ENCODE data around the gene TECPR1.

DNA sequence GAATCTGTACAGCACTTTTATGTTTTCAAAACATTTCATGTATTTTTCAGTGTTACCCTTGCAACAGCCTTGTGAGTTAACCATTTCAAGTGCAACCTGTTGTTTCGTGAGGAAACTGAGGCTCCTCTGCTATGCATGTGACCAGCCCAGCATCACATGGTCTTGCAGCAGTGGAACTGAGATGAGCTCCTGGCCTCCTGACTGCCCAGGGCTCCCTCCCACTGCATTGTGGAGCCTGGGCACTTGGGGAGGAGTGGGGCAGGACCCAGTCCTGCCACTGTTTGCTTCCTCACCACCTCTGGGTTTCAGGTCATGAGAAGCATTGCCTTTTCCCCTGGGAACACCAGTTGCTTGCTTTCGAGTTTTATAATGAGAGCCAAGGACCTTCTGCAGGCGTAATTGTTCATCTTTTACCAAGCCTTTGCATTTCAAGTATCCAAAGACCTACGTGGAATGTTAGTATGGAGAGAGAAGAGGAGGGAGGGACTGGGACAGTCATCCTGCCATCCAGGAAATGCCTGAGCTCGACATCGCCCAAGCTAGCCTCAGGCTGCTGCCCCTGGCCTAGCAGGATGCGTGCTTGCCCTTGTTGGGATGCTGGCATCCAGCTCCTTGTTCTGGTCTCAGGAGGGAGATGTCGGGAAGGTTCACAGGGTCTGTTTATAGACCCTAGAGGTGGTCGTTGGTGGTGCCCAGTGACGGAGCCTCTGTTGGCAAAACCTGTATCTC lies 73.1 kb downstream of the TECPR1 start:
- TF ChIP-seq EZH2 (optimal IDR thresholded peaks at IDR 0.05; ENCODE audit: low read depth, low read length), result no peak
- no peak for TF ChIP-seq CTCF (IDR thresholded peaks at IDR 0.05; ENCODE audit: low read length)
